Prostate gland (tissue), 2 donors: Measurements from ENCODE around the gene DTD2.

Experiments
- CTCF ChIP-seq, 4 experiments: fragments of 200-600 bp in 2 of 4; fragments of 450-650 bp in 2 of 4; sonication (generic) in 2 of 4; IDR thresholded peaks; 1 replicate in 3 of 4; 2 replicates in 1 of 4; pipeline ENCODE4 v1.5.1; 2016 to 2019; ENCODE audit warnings: antibody characterized with exemption in 4 of 4, mild to moderate bottlenecking in 2 of 4, moderate library complexity in 2 of 4
- POLR2A ChIP-seq: fragments of 450-650 bp; IDR thresholded peaks from one replicate; pipeline ENCODE4 v1.6.1; 2016; ENCODE audit warnings: antibody characterized with exemption, mild to moderate bottlenecking
- POLR2AphosphoS5 ChIP-seq: sonication (generic); formaldehyde crosslinking; IDR thresholded peaks from one replicate; pipeline ENCODE4 v1.6.1; 2017; ENCODE audit warnings: antibody characterized with exemption

GRCh38 chr14:31405599-31406232 lies 51.6 kb downstream of the DTD2 start:
- TF ChIP-seq CTCF (IDR thresholded peaks at IDR 0.05): no peak
- no peak for TF ChIP-seq POLR2A
- no peak for TF ChIP-seq POLR2AphosphoS5
